ENCODE measurements around the gene IPCEF1.

DNA sequence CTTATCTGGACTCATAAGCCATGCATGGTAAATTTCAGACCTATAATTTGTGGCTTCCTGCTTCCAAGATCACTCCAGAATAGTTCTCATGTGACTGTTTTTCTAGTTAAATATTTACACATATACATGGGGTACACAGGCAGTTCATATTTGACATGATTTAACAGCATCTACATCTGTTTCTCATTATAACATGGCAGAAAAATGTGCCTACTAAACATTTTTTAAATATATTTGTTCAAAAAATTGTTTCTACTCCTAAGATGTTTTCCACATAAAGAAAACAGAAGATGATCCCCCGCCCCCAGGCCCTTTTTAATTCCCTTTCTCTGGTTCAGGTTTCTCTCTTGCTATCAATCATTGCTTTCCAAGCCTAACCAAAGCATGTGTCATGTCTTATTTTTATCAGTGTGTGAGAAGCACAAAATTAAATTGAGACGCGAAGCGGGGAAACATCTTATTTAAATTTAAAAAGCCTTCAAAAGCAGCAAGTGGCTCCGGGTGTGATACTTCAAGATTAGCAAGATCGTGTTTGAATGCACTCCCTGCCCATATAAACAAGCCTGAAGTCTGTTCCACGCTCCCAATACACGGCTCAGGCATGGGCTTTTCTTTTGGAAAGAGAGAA is 37.3 kb downstream of the IPCEF1 start:
- TF ChIP-seq, protein P1, sequence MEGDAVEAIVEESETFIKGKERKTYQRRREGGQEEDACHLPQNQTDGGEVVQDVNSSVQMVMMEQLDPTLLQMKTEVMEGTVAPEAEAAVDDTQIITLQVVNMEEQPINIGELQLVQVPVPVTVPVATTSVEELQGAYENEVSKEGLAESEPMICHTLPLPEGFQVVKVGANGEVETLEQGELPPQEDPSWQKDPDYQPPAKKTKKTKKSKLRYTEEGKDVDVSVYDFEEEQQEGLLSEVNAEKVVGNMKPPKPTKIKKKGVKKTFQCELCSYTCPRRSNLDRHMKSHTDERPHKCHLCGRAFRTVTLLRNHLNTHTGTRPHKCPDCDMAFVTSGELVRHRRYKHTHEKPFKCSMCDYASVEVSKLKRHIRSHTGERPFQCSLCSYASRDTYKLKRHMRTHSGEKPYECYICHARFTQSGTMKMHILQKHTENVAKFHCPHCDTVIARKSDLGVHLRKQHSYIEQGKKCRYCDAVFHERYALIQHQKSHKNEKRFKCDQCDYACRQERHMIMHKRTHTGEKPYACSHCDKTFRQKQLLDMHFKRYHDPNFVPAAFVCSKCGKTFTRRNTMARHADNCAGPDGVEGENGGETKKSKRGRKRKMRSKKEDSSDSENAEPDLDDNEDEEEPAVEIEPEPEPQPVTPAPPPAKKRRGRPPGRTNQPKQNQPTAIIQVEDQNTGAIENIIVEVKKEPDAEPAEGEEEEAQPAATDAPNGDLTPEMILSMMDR (IDR thresholded peaks at IDR 0.05): no peak
- TF ChIP-seq POLR2A (IDR thresholded peaks at IDR 0.05): no peak

Data from testis (tissue), 2 donors.